ENCODE measurements around the gene ATXN3L.

GRCh38 chrX:13295841-13296240 is 24.0 kb downstream of the ATXN3L start:
- TF ChIP-seq CTCF (IDR thresholded peaks at IDR 0.05 in 2 of 3, conservative IDR thresholded peaks at IDR 0.05 in 1 of 3; ENCODE audit: borderline replicate concordance in 1 of 3, insufficient read depth in 1 of 3, low read depth in 2 of 3, low read length in 2 of 3) (no peak), EZH2 (IDR thresholded peaks at IDR 0.05) (no peak)
